Cortex of kidney (tissue), 1 donor: ENCODE measurements around the gene CABP1.

Experiments used
- DNase-seq: peaks from one replicate; lab custom pipeline; 2025; lab: John Stamatoyannopoulos, UW

Gene CABP1

GRCh38 chr12:120696626-120697025, 56.2 kb downstream of the CABP1 start:
- DNase-seq, result no peak

- DNase-seq, result no peak
These were observed 56.9 kb downstream of the CABP1 start for GRCh38 chr12:120697344-120697743.

- no peak for DNase-seq
These were observed 58.2 kb downstream of the CABP1 start for GRCh38 chr12:120698665-120699064.

- no peak for DNase-seq
These were observed 59.1 kb downstream of the CABP1 start for GRCh38 chr12:120699553-120699952.

- DNase-seq, result no peak
These were observed 60.5 kb downstream of the CABP1 start for GRCh38 chr12:120700886-120701285.

GRCh38 chr12:120702637-120703036, 62.2 kb downstream of the CABP1 start:
- no peak for DNase-seq

GRCh38 chr12:120703311-120703942, 63.0 kb downstream of the CABP1 start:
- DNase-seq, result no peak

- DNase-seq, result no peak
These were observed 65.2 kb downstream of the CABP1 start for GRCh38 chr12:120705618-120706017.

- DNase-seq, result no peak
These were observed 65.6 kb downstream of the CABP1 start for GRCh38 chr12:120706029-120706428.

- no peak for DNase-seq
These were observed 68.2 kb downstream of the CABP1 start for GRCh38 chr12:120708651-120709050.

- no peak for DNase-seq
These were observed 69.8 kb downstream of the CABP1 start, which contains the start of gene UNC119B for GRCh38 chr12:120710031-120710804. UNC119B (plus strand) TSS chr12:120710458; CDS start chr12:120710475, 17 bp downstream.

GRCh38 chr12:120710805-120711296, 70.4 kb downstream of the CABP1 start:
- DNase-seq, result no peak

GRCh38 chr12:120711411-120711810, 71.0 kb downstream of the CABP1 start:
- DNase-seq, result no peak

GRCh38 chr12:120712610-120713009, 72.2 kb downstream of the CABP1 start:
- DNase-seq, result no peak

- DNase-seq, result no peak
These were observed 73.5 kb downstream of the CABP1 start for GRCh38 chr12:120713861-120714482.
